Gastrocnemius medialis (tissue), 4 donors: ENCODE measurements around the gene WFDC11.

Source experiments
- POLR2A ChIP-seq, 2 donors: fragments of 450-650 bp; IDR thresholded peaks; one replicate each; pipeline ENCODE4 v1.6.1; 2017; ENCODE audit warnings: antibody characterized with exemption in 2 of 2, mild to moderate bottlenecking in 2 of 2, moderate library complexity in 2 of 2
- TF ChIP-seq, protein P1 (sequence below), 5 experiments: fragments of 450-650 bp in 3 of 5; fragments of 200-600 bp in 2 of 5; sonication (generic) in 2 of 5; IDR thresholded peaks in 4 of 5; conservative IDR thresholded peaks in 1 of 5; 1 replicate in 4 of 5; 2 replicates in 1 of 5; pipeline ENCODE4 v1.5.1; 2016 to 2019; ENCODE audit warnings: antibody characterized with exemption in 5 of 5, mild to moderate bottlenecking in 3 of 5, moderate library complexity in 3 of 5

DNA sequence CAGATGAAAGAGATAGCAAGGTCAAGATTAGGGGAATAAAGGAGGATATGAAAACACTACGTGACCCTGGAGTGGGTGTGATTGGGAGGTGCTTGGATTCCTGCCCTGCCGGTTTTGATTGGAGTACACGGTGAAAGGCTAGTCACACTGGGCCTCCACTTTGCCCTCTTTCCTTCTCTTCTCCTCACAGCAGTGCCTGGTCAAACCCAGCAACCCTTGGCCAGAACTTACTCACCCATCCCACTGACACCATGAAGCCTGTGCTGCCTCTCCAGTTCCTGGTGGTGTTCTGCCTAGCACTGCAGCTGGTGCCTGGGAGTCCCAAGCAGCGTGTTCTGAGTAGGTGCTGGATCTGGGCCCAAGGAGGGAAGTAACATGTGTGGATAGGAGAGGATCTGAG lies 31.8 kb upstream of the WFDC11 start, which contains the start of gene WFDC13:
- TF ChIP-seq, protein P1, sequence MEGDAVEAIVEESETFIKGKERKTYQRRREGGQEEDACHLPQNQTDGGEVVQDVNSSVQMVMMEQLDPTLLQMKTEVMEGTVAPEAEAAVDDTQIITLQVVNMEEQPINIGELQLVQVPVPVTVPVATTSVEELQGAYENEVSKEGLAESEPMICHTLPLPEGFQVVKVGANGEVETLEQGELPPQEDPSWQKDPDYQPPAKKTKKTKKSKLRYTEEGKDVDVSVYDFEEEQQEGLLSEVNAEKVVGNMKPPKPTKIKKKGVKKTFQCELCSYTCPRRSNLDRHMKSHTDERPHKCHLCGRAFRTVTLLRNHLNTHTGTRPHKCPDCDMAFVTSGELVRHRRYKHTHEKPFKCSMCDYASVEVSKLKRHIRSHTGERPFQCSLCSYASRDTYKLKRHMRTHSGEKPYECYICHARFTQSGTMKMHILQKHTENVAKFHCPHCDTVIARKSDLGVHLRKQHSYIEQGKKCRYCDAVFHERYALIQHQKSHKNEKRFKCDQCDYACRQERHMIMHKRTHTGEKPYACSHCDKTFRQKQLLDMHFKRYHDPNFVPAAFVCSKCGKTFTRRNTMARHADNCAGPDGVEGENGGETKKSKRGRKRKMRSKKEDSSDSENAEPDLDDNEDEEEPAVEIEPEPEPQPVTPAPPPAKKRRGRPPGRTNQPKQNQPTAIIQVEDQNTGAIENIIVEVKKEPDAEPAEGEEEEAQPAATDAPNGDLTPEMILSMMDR (IDR thresholded peaks at IDR 0.05 in 4 of 5, conservative IDR thresholded peaks at IDR 0.05 in 1 of 5), result no peak
- TF ChIP-seq POLR2A (IDR thresholded peaks at IDR 0.05), result no peak
